Breast epithelium (tissue), 3 donors: ENCODE data around the gene STAT4.

Experiments used
- POLR2A ChIP-seq: fragments of 450-650 bp; IDR thresholded peaks from one replicate; pipeline ENCODE4 v1.6.1; 2016; ENCODE audit warnings: antibody characterized with exemption, mild to moderate bottlenecking, moderate library complexity
- POLR2AphosphoS5 ChIP-seq, 3 donors: sonication (generic); formaldehyde crosslinking; IDR thresholded peaks; one replicate each; pipeline ENCODE4 v1.6.1; 2017; ENCODE audit warnings: antibody characterized with exemption in 3 of 3
- TF ChIP-seq, protein P1 (sequence below), 3 donors: fragments of 450-650 bp; IDR thresholded peaks; one replicate each; pipeline ENCODE4 v1.5.1; 2016 to 2017; ENCODE audit warnings: antibody characterized with exemption in 3 of 3, mild to moderate bottlenecking in 3 of 3, moderate library complexity in 3 of 3

DNA sequence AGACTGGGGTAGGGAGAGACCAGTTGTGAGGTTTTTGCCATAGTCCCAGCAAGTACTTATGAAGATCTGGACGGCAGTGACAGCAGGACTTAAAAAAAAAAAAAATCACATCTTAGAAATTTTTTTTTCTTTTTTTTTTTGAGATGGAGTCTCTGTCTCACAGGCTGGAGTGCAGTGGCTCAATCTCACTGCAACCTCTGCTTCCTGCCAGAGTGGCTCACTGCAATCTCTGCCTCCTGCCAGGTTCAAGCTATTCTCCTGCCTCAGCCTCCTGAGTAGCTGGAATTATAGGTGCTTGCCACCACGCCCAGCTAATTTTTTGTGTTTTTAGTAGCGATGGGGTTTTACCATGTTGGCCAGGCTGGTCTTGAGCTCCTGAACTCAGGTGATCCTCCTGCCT is 22.4 kb upstream of the STAT4 start:
- TF ChIP-seq POLR2A: no peak
- TF ChIP-seq, protein P1, sequence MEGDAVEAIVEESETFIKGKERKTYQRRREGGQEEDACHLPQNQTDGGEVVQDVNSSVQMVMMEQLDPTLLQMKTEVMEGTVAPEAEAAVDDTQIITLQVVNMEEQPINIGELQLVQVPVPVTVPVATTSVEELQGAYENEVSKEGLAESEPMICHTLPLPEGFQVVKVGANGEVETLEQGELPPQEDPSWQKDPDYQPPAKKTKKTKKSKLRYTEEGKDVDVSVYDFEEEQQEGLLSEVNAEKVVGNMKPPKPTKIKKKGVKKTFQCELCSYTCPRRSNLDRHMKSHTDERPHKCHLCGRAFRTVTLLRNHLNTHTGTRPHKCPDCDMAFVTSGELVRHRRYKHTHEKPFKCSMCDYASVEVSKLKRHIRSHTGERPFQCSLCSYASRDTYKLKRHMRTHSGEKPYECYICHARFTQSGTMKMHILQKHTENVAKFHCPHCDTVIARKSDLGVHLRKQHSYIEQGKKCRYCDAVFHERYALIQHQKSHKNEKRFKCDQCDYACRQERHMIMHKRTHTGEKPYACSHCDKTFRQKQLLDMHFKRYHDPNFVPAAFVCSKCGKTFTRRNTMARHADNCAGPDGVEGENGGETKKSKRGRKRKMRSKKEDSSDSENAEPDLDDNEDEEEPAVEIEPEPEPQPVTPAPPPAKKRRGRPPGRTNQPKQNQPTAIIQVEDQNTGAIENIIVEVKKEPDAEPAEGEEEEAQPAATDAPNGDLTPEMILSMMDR (IDR thresholded peaks at IDR 0.05): no peak
- no peak for TF ChIP-seq POLR2AphosphoS5 (IDR thresholded peaks at IDR 0.05)
